Sigmoid colon (tissue), 7 donors: ENCODE data around the gene ARHGAP42. TPM values are rescaled to one million over a fixed set of nuclear protein-coding genes. Genes with fewer than 3 reads are reported as not detected.

Experiments
- DNase-seq: peaks from one replicate; pipeline ENCODE4 v3.0.0-alpha.2; 2019
- H3K27ac ChIP-seq, 4 donors: fragments of 200-600 bp; sonication (generic); one replicate each; pipeline ENCODE4 v1.5.1; 2016 to 2019; ENCODE audit warnings: mild to moderate bottlenecking in 1 of 4
- H3K27me3 ChIP-seq, 3 donors: fragments of 200-600 bp; sonication (generic); one replicate each; pipeline ENCODE4 v1.5.1; 2019; ENCODE audit warnings: mild to moderate bottlenecking in 1 of 3
- H3K36me3 ChIP-seq, 4 donors: fragments of 200-600 bp; sonication (generic); one replicate each; pipeline ENCODE4 v1.5.1; 2016 to 2019
- H3K4me1 ChIP-seq, 4 donors: fragments of 200-600 bp; sonication (generic); one replicate each; pipeline ENCODE4 v1.5.1; 2017 to 2019
- H3K4me3 ChIP-seq, 4 donors: fragments of 200-600 bp; sonication (generic); one replicate each; pipeline ENCODE4 v1.5.1; 2017 to 2019; ENCODE audit warnings: mild to moderate bottlenecking in 2 of 4, moderate library complexity in 1 of 4
- H3K9me3 ChIP-seq, 4 donors: fragments of 200-600 bp in 3 of 4; sonication (generic) in 3 of 4; one replicate each; pipeline versions ENCODE4 v1.5.1 to v1.6.1; 2013 to 2019
- CTCF ChIP-seq, 4 experiments: fragments of 450-650 bp in 3 of 4; fragments of 200-600 bp in 1 of 4; IDR thresholded peaks; one replicate each; pipeline ENCODE4 v1.5.1; 2016 to 2019; ENCODE audit warnings: antibody characterized with exemption in 4 of 4, mild to moderate bottlenecking in 3 of 4, moderate library complexity in 2 of 4
- EP300 ChIP-seq, 4 donors: sonication (generic); formaldehyde crosslinking; IDR thresholded peaks; one replicate each; pipeline ENCODE4 v1.6.1; 2017; ENCODE audit warnings: antibody characterized with exemption in 4 of 4
- POLR2A ChIP-seq, 2 donors: fragments of 450-650 bp; IDR thresholded peaks; one replicate each; pipeline ENCODE4 v1.6.1; 2016; ENCODE audit warnings: antibody characterized with exemption in 2 of 2, mild to moderate bottlenecking in 2 of 2, moderate library complexity in 2 of 2
- POLR2AphosphoS5 ChIP-seq, 4 donors: sonication (generic); formaldehyde crosslinking; IDR thresholded peaks; one replicate each; pipeline ENCODE4 v1.6.1; 2017; ENCODE audit warnings: antibody characterized with exemption in 4 of 4
- WGBS, 2 donors: extraction: QIAGEN DNeasy Blood & Tissue Kit; methylation state at CpG; one replicate each; pipeline ENCODE4 v1.1.7; 2013; 5-methylcytosine and 5-hydroxymethylcytosine counted together
- intact Hi-C: fragments of 100-400 bp; cut with DNase I; formaldehyde crosslinking; loops from one replicate; pipeline ENCODE4 v1.15.1; 2023
- polyA plus RNA-seq, 3 donors: library from polyadenylated mRNA; stranded (reverse); fragments of 200-250 nt; gene quantifications; one replicate each; pipeline ENCODE4 v1.2.3, GENCODE V29; 2013
- total RNA-seq, 4 donors: library from RNA; depleted of rRNA; stranded (reverse); fragments of >200 nt; gene quantifications; one replicate each; pipeline ENCODE4 v1.1.0, GENCODE V29; 2016
- donor health status: healthy with polysubstance abuse.
- donor health status: Bipolar disorder and iron deficiency.
- donor health status: healthy.

The ARHGAP42 gene
- total and polyA plus RNA-seq, 7 donors: 4.2 to 16.9 (median 6.4) TPM

- Histone ChIP-seq H3K9me3 (no peaks in the 10 kb centered on the region), H3K36me3 (no peaks in the 10 kb centered on the region), H3K27ac (no peak overlapping the region), H3K27me3 (no peaks in the 10 kb centered on the region), H3K4me3 (no peak overlapping the region), H3K4me1 (no peaks in the 10 kb centered on the region)
- TF ChIP-seq EP300 (IDR thresholded peaks at IDR 0.05) (no peak), CTCF (IDR thresholded peaks at IDR 0.05) (no peak), POLR2AphosphoS5 (IDR thresholded peaks at IDR 0.05) (no peak)
- intact Hi-C loops: no loop called here
- DNase-seq: no peak
These were observed 327.7 kb downstream of the ARHGAP42 start for GRCh38 chr11:101014600-101015285.

GRCh38 chr11:101019870-101020269 lies 332.8 kb downstream of the ARHGAP42 start:
- 77 to 87% methylated on average over 1 of the region's 1 CpG for WGBS, 2 donors
- intact Hi-C loops: no loop called here
- H3K27ac ChIP-seq: no peak overlapping the region

GRCh38 chr11:101022256-101022655 lies 335.2 kb downstream of the ARHGAP42 start:
- TF ChIP-seq EP300 (IDR thresholded peaks at IDR 0.05) (no peak), CTCF (IDR thresholded peaks at IDR 0.05) (no peak), POLR2A (IDR thresholded peaks at IDR 0.05) (no peak), POLR2AphosphoS5 (IDR thresholded peaks at IDR 0.05) (no peak)
- Histone ChIP-seq H3K9me3 (no peaks in the 10 kb centered on the region), H3K4me1 (no peaks in the 10 kb centered on the region), H3K27ac (no peak overlapping the region), H3K36me3 (no peaks in the 10 kb centered on the region), H3K4me3 (no peak overlapping the region), H3K27me3 (no peaks in the 10 kb centered on the region)
- no peak for DNase-seq
- intact Hi-C loops: no loop called here

More at GRCh38 chr11:101019870-101020269, 332.8 kb downstream of the ARHGAP42 start:
- H3K4me1 ChIP-seq: no peaks in the 10 kb centered on the region
- H3K4me3 ChIP-seq: no peak overlapping the region
- H3K9me3 ChIP-seq: no peaks in the 10 kb centered on the region
- no peak for DNase-seq
- no peaks in the 10 kb centered on the region for H3K36me3 ChIP-seq
- no peak for TF ChIP-seq EP300 (IDR thresholded peaks at IDR 0.05)
- TF ChIP-seq POLR2A (IDR thresholded peaks at IDR 0.05): no peak
- TF ChIP-seq CTCF (IDR thresholded peaks at IDR 0.05): no peak
- TF ChIP-seq POLR2AphosphoS5 (IDR thresholded peaks at IDR 0.05): no peak
- no peaks in the 10 kb centered on the region for H3K27me3 ChIP-seq

- DNase-seq: no peak
- WGBS, 2 donors: 41 to 59% methylated on average over 1 of the region's 1 CpG
- Histone ChIP-seq H3K27ac (no peak overlapping the region), H3K9me3 (no peaks in the 10 kb centered on the region), H3K4me3 (no peak overlapping the region), H3K4me1 (no peaks in the 10 kb centered on the region), H3K36me3 (no peaks in the 10 kb centered on the region), H3K27me3 (no peaks in the 10 kb centered on the region)
- no peak for TF ChIP-seq EP300 (IDR thresholded peaks at IDR 0.05)
- no peak for TF ChIP-seq POLR2AphosphoS5 (IDR thresholded peaks at IDR 0.05)
- TF ChIP-seq POLR2A (IDR thresholded peaks at IDR 0.05): no peak
- no peak for TF ChIP-seq CTCF (IDR thresholded peaks at IDR 0.05)
- intact Hi-C loops: no loop called here
These were observed 341.6 kb downstream of the ARHGAP42 start for GRCh38 chr11:101028644-101029043.

- Histone ChIP-seq H3K4me3 (no peak overlapping the region), H3K36me3 (no peaks in the 10 kb centered on the region), H3K4me1 (peaks cover 0 to 3% (median 0%) of the 10 kb centered on the region in 4 donors), H3K27me3 (no peaks in the 10 kb centered on the region), H3K9me3 (no peaks in the 10 kb centered on the region), H3K27ac (no peak overlapping the region)
- 83 to 92% methylated on average over 3 of the region's 3 CpGs for WGBS, 2 donors
- DNase-seq: no peak
- intact Hi-C loops: no loop called here
- TF ChIP-seq CTCF (IDR thresholded peaks at IDR 0.05) (no peak), EP300 (IDR thresholded peaks at IDR 0.05) (no peak), POLR2A (IDR thresholded peaks at IDR 0.05) (no peak), POLR2AphosphoS5 (IDR thresholded peaks at IDR 0.05) (no peak)
These were observed 342.9 kb downstream of the ARHGAP42 start for GRCh38 chr11:101030015-101030414.
